GM19099 (cell line): ENCODE results near the gene MAST2.

Experiments used
- POLR2A ChIP-seq: IDR thresholded peaks from 3 replicates; pipeline ENCODE4 v1.6.1; 2011; ENCODE audit warnings: low read depth; ENCODE audit not compliant: insufficient read length; ENCODE audit errors: extremely low read depth

Gene MAST2

DNA sequence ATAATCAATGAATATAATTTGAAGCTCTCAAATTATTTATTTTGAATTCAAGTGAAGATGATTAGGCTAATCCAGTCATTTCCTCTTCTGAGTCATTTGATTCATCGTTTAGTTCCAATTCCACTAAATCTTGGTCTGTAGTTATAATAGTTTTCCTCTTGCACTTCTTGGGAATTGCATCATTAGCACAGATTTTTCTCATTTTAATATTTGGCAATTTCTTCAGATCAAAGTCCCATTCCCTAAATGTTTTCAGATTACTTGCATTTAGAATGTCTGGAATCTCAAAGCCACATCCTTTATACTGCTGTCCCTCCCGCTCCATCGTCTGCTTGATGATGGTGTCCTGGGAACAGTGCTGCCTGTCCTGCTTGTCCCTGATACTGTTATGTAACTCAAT is 43.5 kb downstream of the MAST2 start:
- TF ChIP-seq POLR2A = no peak

DNA sequence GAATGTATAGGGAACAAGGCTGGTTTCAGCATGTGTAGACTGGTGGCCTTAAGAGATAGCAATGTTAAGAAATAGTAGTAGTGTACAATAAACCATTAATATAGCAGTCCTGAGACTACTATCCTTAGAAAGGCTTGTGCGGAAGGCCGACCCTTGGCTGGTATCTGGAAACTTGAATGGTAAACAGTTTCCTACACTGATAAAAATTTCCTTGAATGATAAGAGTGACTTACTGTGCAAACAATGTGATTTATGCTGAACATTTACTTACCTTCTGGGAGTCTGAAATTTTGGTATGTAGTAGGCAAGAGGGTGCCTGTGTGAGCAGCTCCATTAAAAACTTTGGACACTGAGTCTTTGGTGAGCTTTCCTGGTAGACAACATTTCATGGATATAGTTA is 44.7 kb downstream of the MAST2 start:
- no peak for TF ChIP-seq POLR2A

DNA sequence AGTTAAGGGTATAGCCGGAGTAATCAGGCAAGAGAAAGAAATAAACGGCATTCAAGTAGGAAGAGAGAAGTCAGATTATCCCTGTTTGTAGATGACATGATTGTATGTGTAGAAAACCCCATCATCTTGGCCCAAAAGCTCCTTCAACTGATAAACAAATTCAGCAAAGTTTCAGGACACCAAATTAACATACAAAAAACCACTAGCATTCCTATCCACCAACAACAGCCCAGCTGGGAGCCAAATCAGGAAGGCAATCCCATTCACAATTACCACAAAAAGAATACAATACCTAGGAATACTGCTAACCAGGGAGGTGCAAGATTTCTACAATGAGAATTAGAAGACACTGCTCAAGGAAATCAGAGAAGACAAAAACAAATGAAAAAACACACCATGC is 45.3 kb downstream of the MAST2 start:
- no peak for TF ChIP-seq POLR2A

DNA sequence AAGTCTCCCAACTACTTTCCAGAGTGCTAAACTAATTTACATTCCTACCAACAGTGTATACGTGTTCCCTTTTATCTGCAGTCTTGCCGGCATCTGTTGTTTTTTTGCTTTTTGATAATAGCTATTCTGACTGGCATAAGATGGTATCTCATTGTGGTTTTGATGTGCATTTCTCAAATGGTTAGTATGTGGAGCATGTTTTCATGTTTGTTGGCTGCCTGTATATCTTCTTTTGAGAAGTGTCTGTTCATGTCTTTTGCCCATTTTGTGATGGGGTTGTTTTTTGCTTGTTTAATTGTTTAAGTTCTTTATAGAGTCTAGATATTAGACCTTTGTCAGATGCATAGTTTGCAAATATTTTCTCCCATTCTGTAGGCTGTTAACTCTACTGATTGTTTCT is 46.6 kb downstream of the MAST2 start:
- TF ChIP-seq POLR2A = no peak

DNA sequence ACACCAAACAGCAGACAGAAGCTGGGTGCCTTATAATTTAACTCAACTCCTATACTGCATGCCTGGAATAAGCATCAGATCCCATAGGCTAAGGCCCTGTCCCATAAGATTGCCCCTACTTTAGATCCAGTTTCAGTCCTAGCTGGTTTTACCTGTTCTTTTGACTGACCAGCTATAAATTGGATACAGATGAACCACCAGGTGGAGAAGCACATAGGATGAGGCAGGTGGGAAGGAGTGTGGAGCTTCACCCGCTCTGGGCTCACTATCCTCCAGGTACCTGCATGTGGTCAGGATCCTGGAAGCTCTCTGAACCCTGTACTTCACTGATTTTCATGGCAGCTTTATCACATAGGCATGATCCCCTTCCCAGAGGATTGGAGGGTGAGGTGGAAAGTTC is 51.3 kb downstream of the MAST2 start:
- no peak for TF ChIP-seq POLR2A

DNA sequence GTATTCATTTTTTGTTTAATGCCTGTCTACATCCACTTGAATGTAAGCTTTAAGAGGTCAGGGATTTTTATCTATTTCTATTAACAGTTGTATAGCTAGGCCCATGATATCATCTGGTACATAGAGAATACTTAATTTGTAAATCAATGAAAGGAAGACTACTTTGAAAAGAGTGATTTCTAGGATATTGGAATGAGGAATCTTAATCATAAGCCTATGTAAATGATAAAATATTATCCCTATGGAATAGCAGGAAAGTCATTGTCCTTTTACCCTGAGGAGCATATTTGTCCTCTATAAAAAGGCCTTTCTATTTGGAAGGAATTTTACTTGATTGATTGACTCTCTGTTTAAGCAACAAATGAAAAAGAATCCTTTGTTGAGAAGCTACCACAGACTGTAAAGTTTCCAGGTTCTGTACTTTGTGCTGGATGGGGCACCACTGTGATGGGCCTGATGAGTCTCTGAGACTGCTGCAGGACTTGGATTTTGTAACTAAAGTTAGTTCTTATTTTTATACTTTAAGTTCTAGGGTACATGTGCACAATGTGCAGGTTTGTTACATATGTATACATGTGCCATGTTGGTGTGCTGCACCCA is 53.8 kb downstream of the MAST2 start:
- TF ChIP-seq POLR2A = no peak

DNA sequence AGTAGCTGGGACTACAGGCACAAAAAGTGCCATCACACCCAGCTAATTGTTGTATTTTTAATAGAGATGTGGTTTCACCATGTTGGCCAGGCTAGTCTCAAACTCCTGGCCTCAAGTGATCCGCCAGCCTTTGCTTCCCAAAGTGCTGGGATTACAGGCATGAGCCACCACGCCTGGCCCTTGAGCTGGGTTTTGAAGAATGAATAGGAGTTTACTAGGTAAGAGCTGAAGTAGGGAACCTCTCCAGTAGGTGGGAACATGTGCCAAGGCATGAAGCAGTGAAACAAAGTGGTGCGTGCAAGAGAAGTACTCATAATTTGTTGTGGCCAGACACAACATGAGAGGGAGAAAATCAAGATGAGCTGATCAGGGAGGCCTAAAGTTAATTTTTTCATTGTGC is 55.8 kb downstream of the MAST2 start:
- no peak for TF ChIP-seq POLR2A

DNA sequence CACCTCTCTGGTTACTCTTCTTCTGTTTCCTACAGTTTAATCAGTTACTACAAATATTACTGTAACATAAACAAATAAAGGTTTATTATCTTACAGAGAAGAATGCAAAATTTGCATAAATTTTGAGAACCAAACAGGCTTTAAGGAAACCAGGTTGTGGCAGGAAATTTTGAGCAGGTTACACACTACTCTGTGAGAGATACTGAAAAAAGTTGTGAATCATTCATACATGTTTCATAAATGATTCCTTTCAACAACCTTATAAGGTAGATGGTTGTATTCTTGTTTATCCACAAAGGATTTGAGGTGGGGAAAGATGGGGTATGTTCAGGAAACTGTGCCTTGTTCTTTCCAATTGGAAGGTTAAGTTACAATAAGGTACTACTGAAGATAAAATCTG is 58.6 kb downstream of the MAST2 start:
- TF ChIP-seq POLR2A = no peak

DNA sequence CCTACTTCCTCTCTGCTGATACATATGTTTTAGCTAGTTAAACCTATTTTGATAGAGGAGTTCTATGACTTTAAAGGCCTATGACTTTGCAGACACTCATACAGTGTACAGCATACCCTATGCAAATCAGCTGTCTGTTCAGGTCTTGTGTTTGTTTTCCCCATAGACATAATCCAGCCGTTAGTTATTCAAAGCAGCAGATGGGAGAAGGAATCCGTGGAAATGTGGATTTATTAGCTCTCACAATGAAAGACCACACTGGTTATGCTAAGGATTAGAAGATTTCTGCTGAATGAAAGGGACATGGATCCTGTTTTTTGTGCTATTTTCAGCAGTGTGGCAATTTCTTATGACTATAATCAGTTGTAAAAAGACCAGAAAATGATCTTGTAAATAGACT is 59.8 kb downstream of the MAST2 start:
- no peak for TF ChIP-seq POLR2A

DNA sequence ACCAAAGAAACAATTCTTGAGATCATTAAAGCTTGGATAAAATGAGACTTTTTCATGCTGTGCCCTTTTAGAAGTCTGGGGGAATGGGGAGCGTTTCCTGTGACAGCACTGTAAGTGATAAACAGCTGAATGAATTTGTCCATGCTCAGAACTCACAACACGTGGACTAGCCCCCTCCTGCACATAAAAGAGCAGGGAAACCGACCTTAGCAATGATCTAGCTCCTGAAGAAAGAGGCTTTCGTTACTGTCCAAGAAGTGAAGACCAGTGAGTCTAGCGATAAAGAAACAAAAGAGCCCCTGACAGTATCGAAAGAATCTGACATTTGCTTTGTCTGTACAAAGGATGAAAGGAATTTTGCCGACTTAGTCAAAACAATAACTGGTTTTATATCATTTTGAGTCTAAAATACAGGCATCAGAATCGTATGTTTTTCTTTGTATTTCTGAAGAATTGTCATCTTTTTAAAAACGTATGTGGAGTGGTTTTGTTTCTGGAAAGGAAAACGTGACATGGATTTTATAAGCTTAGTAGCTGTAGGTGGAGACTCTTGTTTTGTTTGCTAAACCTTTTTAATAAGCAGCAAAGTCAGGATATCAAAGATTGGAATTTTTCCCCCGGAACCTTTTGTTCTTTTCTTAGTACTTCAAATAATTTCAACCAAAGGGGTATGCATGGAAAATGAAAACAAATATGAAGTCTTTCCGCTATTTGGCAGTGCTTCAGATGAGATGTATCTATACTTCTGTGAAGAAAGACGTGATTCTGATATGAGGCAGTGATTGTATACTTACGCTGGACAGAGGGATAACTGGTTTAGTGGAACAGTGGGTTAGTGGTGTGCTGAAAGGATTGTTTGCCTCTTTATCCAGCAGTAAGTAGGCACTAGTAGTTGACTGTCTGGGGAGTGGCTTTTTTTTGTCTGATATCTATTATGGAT is 61.0 kb downstream of the MAST2 start:
- no peak for TF ChIP-seq POLR2A

DNA sequence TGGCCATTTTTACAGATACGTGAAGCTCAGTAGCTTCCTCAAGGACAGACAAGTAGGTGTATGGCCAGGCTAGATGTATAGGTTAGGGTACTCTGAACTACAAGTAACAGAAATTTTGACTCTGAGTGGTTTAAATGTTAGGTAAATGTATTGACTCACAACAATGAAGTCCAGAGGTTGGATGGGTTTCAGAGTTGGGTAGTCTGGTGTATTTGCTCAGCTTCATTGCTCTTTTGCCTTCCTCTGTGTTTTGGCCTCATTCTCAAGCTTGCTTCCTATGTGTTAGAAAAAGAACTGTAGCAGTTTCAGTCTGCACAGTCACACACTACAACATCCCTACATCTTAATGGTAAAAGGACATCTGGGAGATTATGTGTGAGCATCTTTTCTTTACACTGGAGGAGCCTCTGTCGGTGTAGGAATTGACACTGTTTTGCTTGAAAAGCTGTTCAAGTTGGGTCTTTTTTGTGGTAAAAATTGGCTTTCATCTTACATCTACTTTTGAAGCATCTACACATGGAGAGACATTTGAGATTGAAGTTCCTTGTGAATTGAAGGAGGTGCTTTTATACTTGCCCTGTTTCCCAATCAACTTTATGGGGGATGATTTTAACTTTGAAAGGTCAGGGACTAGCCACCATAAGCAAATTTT is 64.4 kb downstream of the MAST2 start:
- TF ChIP-seq POLR2A = no peak

DNA sequence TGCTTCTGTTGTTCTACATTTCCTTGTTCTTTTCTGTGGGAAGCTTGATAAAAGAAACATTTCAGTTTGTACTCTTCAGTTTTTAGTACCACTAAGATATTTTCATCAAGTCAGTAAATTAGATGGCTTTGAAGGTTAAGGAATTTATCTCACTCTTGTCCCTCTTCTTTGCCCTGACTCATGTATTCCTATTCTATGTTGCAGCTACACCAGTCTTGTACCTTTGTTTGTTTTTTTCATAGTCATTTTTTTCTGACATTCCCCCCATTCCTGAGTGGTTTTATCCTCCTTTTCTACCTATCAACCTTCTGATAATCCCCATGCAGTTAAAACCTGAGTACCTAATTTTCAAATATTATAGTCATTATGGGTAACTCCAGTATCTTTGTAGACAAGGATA is 65.4 kb downstream of the MAST2 start:
- no peak for TF ChIP-seq POLR2A

DNA sequence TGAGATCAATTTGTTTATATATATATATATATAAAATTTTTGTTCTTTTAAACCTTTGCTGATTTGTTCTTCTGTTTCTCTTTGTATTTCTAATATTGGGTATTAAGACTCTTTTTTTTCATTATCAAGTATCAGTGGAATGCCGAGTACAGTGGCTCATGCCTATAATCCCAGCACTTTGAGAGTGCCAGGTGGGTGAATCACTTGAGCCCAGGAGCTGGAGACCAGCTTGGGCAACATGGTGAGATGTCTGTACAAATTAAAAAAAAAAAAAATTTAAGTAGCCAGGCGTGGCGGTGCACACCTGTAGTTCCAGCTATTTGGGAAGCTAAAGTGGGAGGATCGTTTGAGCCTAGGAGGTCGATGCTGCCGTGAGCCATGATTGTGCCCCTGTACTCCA is 67.1 kb downstream of the MAST2 start:
- TF ChIP-seq POLR2A = no peak

DNA sequence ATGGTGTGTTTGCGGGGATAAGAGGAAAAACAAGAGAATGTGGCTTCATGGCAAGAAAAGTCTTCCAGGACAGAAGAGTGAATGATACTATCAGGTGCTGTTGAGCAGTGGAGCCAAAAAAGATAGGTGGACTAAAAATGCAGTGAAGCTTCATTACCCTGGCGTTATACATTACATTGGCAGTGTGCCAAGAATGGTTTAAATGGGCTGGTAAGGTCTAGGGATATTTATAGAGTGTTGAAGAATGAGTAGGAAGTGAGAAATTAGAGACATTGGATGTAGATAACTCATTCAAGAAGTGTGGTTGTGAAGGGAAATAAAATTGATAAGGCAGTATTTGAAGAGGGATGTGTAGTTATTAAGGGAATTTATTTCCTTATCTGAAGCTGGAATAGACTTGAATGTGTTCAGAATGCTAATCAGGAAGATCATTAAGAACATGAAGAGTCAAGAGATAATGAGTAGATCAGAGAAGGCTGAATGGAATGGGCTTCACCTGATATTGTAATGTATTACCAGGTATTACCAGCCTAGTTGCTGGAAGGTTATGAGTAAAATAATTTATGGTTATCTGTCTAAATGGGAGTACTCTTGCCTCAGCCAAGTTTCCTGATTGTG is 72.7 kb downstream of the MAST2 start:
- no peak for TF ChIP-seq POLR2A

DNA sequence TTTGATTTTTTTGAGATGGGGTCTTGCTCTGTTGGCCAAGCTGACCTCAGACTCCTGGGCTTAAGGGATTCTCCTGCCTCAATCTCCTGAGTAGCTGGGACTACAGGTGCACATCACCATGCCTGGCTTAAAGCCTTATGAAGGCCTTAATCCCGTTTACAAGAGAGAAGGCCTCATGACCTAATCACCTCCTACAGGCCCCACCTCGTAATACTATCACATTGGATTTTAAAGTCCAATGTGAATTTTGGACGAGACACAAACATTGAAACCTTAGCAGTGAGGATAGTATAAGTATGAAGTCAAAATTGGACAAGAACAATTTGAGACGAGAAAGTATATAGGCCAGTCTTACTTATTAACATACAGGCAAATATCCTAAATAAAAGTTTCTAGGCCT is 73.9 kb downstream of the MAST2 start:
- TF ChIP-seq POLR2A = no peak
